Measurements from ENCODE around the gene NPFF. TPM values are rescaled to one million over a fixed set of nuclear protein-coding genes. Genes with fewer than 3 reads are reported as not detected.

NPFF gene
- total RNA-seq, 2 experiments from 2014 or later, result not detected

GRCh38 chr12:53523131-53523530 is 15.8 kb upstream of the NPFF start:
- Histone ChIP-seq H3K4me1 (ENCODE audit: insufficient read depth, low read length) (no peaks in the 10 kb centered on the region), H3K27me3 (ENCODE audit: control insufficient read depth in 1 of 2, insufficient read depth in 2 of 2, low read length in 2 of 2) (no peaks in the 10 kb centered on the region), H3K27ac (ENCODE audit: low read depth in 1 of 2, low read length in 2 of 2) (no peak overlapping the region), H3K9me3 (ENCODE audit: control insufficient read depth in 1 of 2, insufficient read depth in 1 of 2, low read length in 2 of 2) (no peaks in the 10 kb centered on the region), H3K4me3 (ENCODE audit: low read length) (no peak overlapping the region), H3K36me3 (ENCODE audit: insufficient read depth, low read length) (peaks cover 70% of the 10 kb centered on the region)
- intact Hi-C loops (cut with DNase I, micrococcal nuclease), result no loop called here
- no peak overlapping the region for H3K27ac Mint-ChIP-seq
- H3K27me3 Mint-ChIP-seq, result no peaks in the 10 kb centered on the region
- peaks cover 77% of the 10 kb centered on the region for H3K36me3 Mint-ChIP-seq (ENCODE audit: low read depth)
- ChIA-PET CTCF (interaction anchor here (1.5 kb wide), 1 partner anchor 14 kb away, joined by 3 read pairs; no protein-coding TSS in a partner anchor), POLR2A (no interaction called here)
- no peak for TF ChIP-seq CTCF (IDR thresholded peaks at IDR 0.05)
- no peaks in the 10 kb centered on the region for H3K9me3 Mint-ChIP-seq
- no peak for DNase-seq
- H3K4me1 Mint-ChIP-seq (ENCODE audit: low read depth), result no peaks in the 10 kb centered on the region
- no peak overlapping the region for H3K4me3 Mint-ChIP-seq
- ATAC-seq (ENCODE audit: poor library complexity), result no peak

DNA sequence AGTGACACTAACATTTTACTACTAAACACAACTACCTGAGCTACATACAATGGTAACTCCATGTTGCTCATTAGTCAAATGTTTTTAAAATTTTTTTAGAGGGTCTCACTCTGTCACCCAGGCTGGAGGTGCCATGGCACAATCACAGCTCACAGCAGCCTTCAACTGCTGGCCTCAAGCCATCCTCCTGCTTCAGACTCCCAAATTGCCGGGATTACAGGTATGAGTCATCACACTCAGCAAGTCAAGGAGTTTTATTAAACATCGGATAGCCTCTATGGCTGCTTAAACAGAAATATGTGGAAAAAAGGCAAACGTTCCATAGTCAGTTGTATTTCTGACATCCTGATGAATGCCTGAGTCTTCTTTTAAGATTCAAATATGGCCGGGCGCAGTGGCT is 11.1 kb upstream of the NPFF start:
- ChIA-PET POLR2A (no interaction called here), CTCF (interaction anchor here (1.1 to 1.4 kb wide), 2 partner anchors 10 to 15 kb away, joined by 3 to 4 read pairs; no protein-coding TSS in a partner anchor)
- no peak overlapping the region for H3K27ac ChIP-seq (ENCODE audit: low read depth in 1 of 2, low read length in 2 of 2)
- TF ChIP-seq CTCF (IDR thresholded peaks at IDR 0.05), result no peak
- intact Hi-C loops (cut with DNase I, micrococcal nuclease), result no loop called here
- Mint-ChIP-seq H3K36me3 (ENCODE audit: low read depth) (peaks cover 80% of the 10 kb centered on the region), H3K27ac (no peak overlapping the region), H3K4me1 (ENCODE audit: low read depth) (no peaks in the 10 kb centered on the region), H3K4me3 (no peak overlapping the region), H3K27me3 (no peaks in the 10 kb centered on the region), H3K9me3 (no peaks in the 10 kb centered on the region)
- H3K4me3 ChIP-seq (ENCODE audit: low read length), result no peak overlapping the region
- no peaks in the 10 kb centered on the region for H3K27me3 ChIP-seq (ENCODE audit: control insufficient read depth in 1 of 2, insufficient read depth in 2 of 2, low read length in 2 of 2)
- H3K4me1 ChIP-seq (ENCODE audit: insufficient read depth, low read length), result no peaks in the 10 kb centered on the region
- DNase-seq (no peak), ATAC-seq (ENCODE audit: poor library complexity) (no peak)
- no peaks in the 10 kb centered on the region for H3K9me3 ChIP-seq (ENCODE audit: control insufficient read depth in 1 of 2, insufficient read depth in 1 of 2, low read length in 2 of 2)
- H3K36me3 ChIP-seq (ENCODE audit: insufficient read depth, low read length), result peaks cover 87% of the 10 kb centered on the region

DNA sequence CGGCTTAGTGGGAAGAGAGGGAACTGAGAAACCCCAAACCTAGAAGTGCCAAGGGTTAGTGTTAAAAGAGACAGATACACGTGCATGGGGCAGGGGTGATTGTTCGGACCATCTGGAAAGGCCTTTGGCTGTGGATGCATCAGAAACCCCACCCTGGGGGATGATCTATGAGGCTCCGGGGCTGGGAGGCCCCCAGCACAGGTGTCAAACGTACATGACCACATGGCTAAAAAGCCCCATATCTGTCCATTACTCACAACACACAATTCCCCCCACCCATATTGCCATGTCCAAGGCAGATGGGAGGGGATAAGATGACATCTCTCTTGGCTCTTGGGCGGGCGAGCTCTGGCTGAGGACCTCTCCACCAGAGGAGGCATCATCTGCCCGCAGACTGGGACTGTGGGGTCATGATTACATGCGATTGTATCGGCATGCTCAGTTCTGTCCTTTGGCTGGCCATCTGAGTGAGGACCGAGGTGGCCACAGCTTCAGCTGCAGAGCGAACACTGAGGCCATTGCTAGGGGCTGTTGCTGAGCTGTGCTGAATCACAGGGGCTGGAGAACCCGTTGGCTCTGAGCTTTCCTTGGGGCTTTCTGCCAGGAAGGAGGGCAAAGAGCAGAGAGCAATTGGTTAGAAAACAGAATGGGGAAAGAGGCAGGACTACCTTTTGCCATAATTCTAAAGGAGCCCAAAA is 9.6 kb upstream of the NPFF start:
- Histone ChIP-seq H3K4me3 (ENCODE audit: low read length) (no peak overlapping the region), H3K36me3 (ENCODE audit: insufficient read depth, low read length) (peaks cover 87% of the 10 kb centered on the region), H3K27me3 (ENCODE audit: control insufficient read depth in 1 of 2, insufficient read depth in 2 of 2, low read length in 2 of 2) (no peaks in the 10 kb centered on the region), H3K27ac (ENCODE audit: low read depth in 1 of 2, low read length in 2 of 2) (no peak overlapping the region), H3K9me3 (ENCODE audit: control insufficient read depth in 1 of 2, insufficient read depth in 1 of 2, low read length in 2 of 2) (no peaks in the 10 kb centered on the region), H3K4me1 (ENCODE audit: insufficient read depth, low read length) (no peaks in the 10 kb centered on the region)
- ChIA-PET POLR2A (no interaction called here), CTCF (interaction anchor here (1.4 kb wide), 1 partner anchor 16 kb away, joined by 3 read pairs; no protein-coding TSS in a partner anchor)
- intact Hi-C loops (cut with DNase I, micrococcal nuclease), result no loop called here
- ATAC-seq (ENCODE audit: poor library complexity), result no peak
- no peak overlapping the region for H3K27ac Mint-ChIP-seq
- no peaks in the 10 kb centered on the region for H3K27me3 Mint-ChIP-seq
- H3K9me3 Mint-ChIP-seq, result no peaks in the 10 kb centered on the region
- H3K4me3 Mint-ChIP-seq, result no peak overlapping the region
- no peak for DNase-seq
- TF ChIP-seq CTCF (IDR thresholded peaks at IDR 0.05), result no peak
- no peaks in the 10 kb centered on the region for H3K4me1 Mint-ChIP-seq (ENCODE audit: low read depth)
- H3K36me3 Mint-ChIP-seq (ENCODE audit: low read depth), result peaks cover 79% of the 10 kb centered on the region

Data from CD4-positive, alpha-beta T cell (primary cell).